RWPE2 (cell line): ENCODE data around the gene CDH4.

Experiments used
- ATAC-seq: fragments of 200-7000 bp; cut with Tn5 transposase; 3 replicates; pipeline ENCODE4 v1.9.1; 2021; ENCODE audit warnings: low read depth
- DNase-seq: peaks from one replicate; pipeline ENCODE4 v3.0.0-alpha.2; 2020; ENCODE audit warnings: low spot score
- H3K27ac ChIP-seq: fragments of 450-650 bp; 2 replicates; pipeline ENCODE4 v1.5.1; 2017; ENCODE audit warnings: mild to moderate bottlenecking; ENCODE audit not compliant: poor library complexity, severe bottlenecking
- H3K27me3 ChIP-seq: fragments of 250-450 bp; sonication (Bioruptor Pico); 2 replicates; pipeline ENCODE4 v1.5.1; 2021; ENCODE audit warnings: mild to moderate bottlenecking, moderate library complexity; ENCODE audit not compliant: insufficient read depth, poor library complexity, severe bottlenecking
- H3K36me3 ChIP-seq: fragments of 250-450 bp; sonication (Bioruptor Pico); 2 replicates; pipeline ENCODE4 v1.5.1; 2020; ENCODE audit warnings: low read depth, mild to moderate bottlenecking, moderate library complexity
- H3K4me1 ChIP-seq: fragments of 250-450 bp; sonication (Bioruptor Pico); 2 replicates; pipeline ENCODE4 v1.5.1; 2021; ENCODE audit warnings: mild to moderate bottlenecking, moderate library complexity; ENCODE audit not compliant: insufficient read depth, poor library complexity, severe bottlenecking
- H3K4me3 ChIP-seq: fragments of 250-450 bp; sonication (Bioruptor Pico); 2 replicates; pipeline ENCODE4 v1.5.1; 2021; ENCODE audit warnings: mild to moderate bottlenecking, moderate library complexity; ENCODE audit not compliant: severe bottlenecking
- H3K9me3 ChIP-seq: fragments of 250-450 bp; sonication (Bioruptor Pico); 2 replicates; pipeline ENCODE4 v1.5.1; 2021; ENCODE audit warnings: mild to moderate bottlenecking, moderate library complexity; ENCODE audit not compliant: severe bottlenecking
- CTCF ChIP-seq: fragments of 450-650 bp; IDR thresholded peaks from one replicate; pipeline ENCODE4 v1.5.1; 2017; ENCODE audit warnings: mild to moderate bottlenecking, moderate library complexity; ENCODE audit not compliant: poor library complexity, severe bottlenecking

Gene CDH4

GRCh38 chr20:61953037-61954021 is 701.3 kb downstream of the CDH4 start:
- no peak overlapping the region for H3K4me3 ChIP-seq
- no peak for TF ChIP-seq CTCF
- 0 out of 3 replicates have a peak, but pooled peaks have one; percentile 1 for ATAC-seq

GRCh38 chr20:61954276-61955021 is 702.4 kb downstream of the CDH4 start:
- no peaks in the 10 kb centered on the region for H3K4me1 ChIP-seq
- no peak overlapping the region for H3K27ac ChIP-seq
- ATAC-seq: no peak
- no peak overlapping the region for H3K4me3 ChIP-seq
- no peak for TF ChIP-seq CTCF
- no peaks in the 10 kb centered on the region for H3K9me3 ChIP-seq
- no peaks in the 10 kb centered on the region for H3K36me3 ChIP-seq
- peak; percentile 82 for DNase-seq
- peaks cover 49% of the 10 kb centered on the region for H3K27me3 ChIP-seq

More at GRCh38 chr20:61953037-61954021, 701.3 kb downstream of the CDH4 start:
- no peaks in the 10 kb centered on the region for H3K4me1 ChIP-seq
- no peak overlapping the region for H3K27ac ChIP-seq
- peaks cover 47% of the 10 kb centered on the region for H3K27me3 ChIP-seq
- H3K36me3 ChIP-seq: no peaks in the 10 kb centered on the region
- no peaks in the 10 kb centered on the region for H3K9me3 ChIP-seq
- peak; percentile 76 for DNase-seq

- Histone ChIP-seq H3K9me3 (no peaks in the 10 kb centered on the region), H3K36me3 (no peaks in the 10 kb centered on the region), H3K27ac (no peak overlapping the region), H3K4me3 (no peak overlapping the region), H3K4me1 (no peaks in the 10 kb centered on the region), H3K27me3 (peaks cover 56% of the 10 kb centered on the region)
- DNase-seq: no peak
- no peak for ATAC-seq
- TF ChIP-seq CTCF: no peak
Measured at GRCh38 chr20:61955668-61956395, 703.8 kb downstream of the CDH4 start.

GRCh38 chr20:61956396-61957342 is 704.6 kb downstream of the CDH4 start:
- ATAC-seq: no peak
- Histone ChIP-seq H3K9me3 (no peaks in the 10 kb centered on the region), H3K4me3 (no peak overlapping the region), H3K36me3 (no peaks in the 10 kb centered on the region), H3K4me1 (no peaks in the 10 kb centered on the region), H3K27ac (no peak overlapping the region), H3K27me3 (peaks cover 56% of the 10 kb centered on the region)
- TF ChIP-seq CTCF: no peak
- DNase-seq: no peak
